Loucy (cell line): ENCODE data around the gene GIPC1.
A peak's percentile ranks its signal among the peaks of the same experiment; 100 is the strongest.

ENCODE experiments used
- H2AFZ ChIP-seq: fragments of 200-600 bp; sonication (generic); 2 replicates; pipeline ENCODE4 v1.6.0; 2016; ENCODE audit warnings: antibody characterized with exemption, mild to moderate bottlenecking, low read length, moderate library complexity
- H3F3A ChIP-seq: fragments of 200-600 bp; 2 replicates; pipeline ENCODE4 v1.6.0; 2016; ENCODE audit warnings: antibody characterized with exemption, low read depth, mild to moderate bottlenecking
- H3K27me3 ChIP-seq: fragments of 200-600 bp; sonication (generic); 2 replicates; pipeline ENCODE4 v1.6.1; 2014; ENCODE audit warnings: low read length, mild to moderate bottlenecking; ENCODE audit not compliant: insufficient read depth, poor library complexity, severe bottlenecking
- H3K36me3 ChIP-seq: fragments of 200-600 bp; sonication (generic); 2 replicates; pipeline ENCODE4 v1.6.1; 2016; ENCODE audit warnings: low read length; ENCODE audit not compliant: insufficient read depth
- H3K4me1 ChIP-seq: fragments of 200-600 bp; sonication (generic); 2 replicates; pipeline ENCODE4 v1.5.1; 2014; ENCODE audit warnings: low read length, mild to moderate bottlenecking; ENCODE audit not compliant: insufficient read depth, poor library complexity, severe bottlenecking
- H3K4me2 ChIP-seq: fragments of 200-600 bp; sonication (generic); 2 replicates; pipeline ENCODE4 v1.6.0; 2014; ENCODE audit warnings: antibody characterized with exemption, low read length, low read depth, mild to moderate bottlenecking; ENCODE audit not compliant: poor library complexity, severe bottlenecking
- H3K4me3 ChIP-seq: fragments of 200-600 bp; sonication (generic); 2 replicates; pipeline ENCODE4 v1.5.1; 2014; ENCODE audit warnings: low read length, mild to moderate bottlenecking, mixed read lengths; ENCODE audit not compliant: poor library complexity, severe bottlenecking
- H3K79me2 ChIP-seq: fragments of 200-600 bp; sonication (generic); 2 replicates; pipeline ENCODE4 v1.6.1; 2014; ENCODE audit warnings: low read length; ENCODE audit not compliant: insufficient read depth
- H3K9ac ChIP-seq: fragments of 200-600 bp; sonication (generic); 2 replicates; pipeline ENCODE4 v1.6.0; 2014; ENCODE audit warnings: mild to moderate bottlenecking, low read depth, low read length, moderate library complexity; ENCODE audit not compliant: poor library complexity, severe bottlenecking
- H3K9me2 ChIP-seq: fragments of 200-600 bp; sonication (generic); replicated peaks from 2 replicates; pipeline ENCODE4 v1.6.1; 2016; ENCODE audit warnings: low read depth, low read length, mixed read lengths
- H3K9me3 ChIP-seq: fragments of 200-600 bp; sonication (generic); 2 replicates; pipeline ENCODE4 v1.6.1; 2014; ENCODE audit warnings: mild to moderate bottlenecking, antibody characterized with exemption, low read length, low read depth; ENCODE audit not compliant: insufficient read depth
- H4K20me1 ChIP-seq: fragments of 200-600 bp; sonication (generic); 2 replicates; pipeline ENCODE4 v1.6.0; 2014; ENCODE audit warnings: antibody characterized with exemption, low read length, mild to moderate bottlenecking; ENCODE audit not compliant: insufficient read depth, poor library complexity, severe bottlenecking
- EZH2phosphoT487 ChIP-seq: fragments of 200-600 bp; IDR thresholded peaks from 2 replicates; pipeline ENCODE4 v1.6.1; 2018; ENCODE audit warnings: antibody characterized with exemption, mild to moderate bottlenecking, moderate library complexity, borderline replicate concordance
- TF ChIP-seq, protein P1 (sequence below): fragments of 200-600 bp; sonication (generic); conservative IDR thresholded peaks from 2 replicates; pipeline ENCODE4 v1.5.1; 2014; ENCODE audit warnings: mild to moderate bottlenecking, antibody characterized with exemption, low read length

The GIPC1 gene

DNA sequence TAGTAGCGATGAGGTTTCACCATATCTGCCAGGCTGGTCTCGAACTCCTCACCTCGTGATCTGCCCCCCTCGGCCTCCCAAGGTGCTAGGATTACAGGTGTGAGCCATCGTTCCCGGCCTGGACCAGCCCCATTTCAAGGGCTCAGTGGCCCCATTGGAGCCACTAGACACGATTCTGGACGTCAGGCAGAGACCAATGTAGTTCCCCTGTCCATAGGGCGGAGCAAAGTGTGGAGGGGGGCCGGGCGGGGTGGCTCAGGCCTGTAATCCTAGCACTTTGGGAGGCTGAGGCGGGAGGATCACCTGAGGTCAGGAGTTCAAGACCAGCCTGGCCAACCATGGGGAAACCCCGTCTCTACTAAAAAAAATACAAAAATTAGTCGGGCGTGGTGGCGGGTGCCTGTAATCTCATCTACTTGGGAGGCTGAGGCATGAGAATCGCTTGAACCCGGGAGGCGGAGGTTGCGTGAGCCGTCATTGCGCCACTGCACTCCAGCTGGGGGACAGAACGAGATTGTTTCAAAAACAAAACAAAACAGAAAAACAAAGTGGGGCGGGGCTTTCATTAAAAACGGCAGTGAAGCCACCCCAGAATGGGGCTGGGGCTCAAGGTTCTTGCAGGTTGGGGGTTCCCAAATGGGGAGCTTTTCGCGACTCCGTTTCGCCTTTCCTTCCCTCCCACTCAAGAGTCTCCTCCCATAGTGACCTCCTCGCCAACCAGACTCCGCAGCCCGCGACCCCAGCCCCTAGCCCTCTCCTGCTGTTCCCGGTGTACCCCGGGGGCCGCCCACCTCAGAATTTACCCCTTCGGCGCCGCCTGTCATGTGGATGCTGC lies 32.7 kb upstream of the GIPC1 start:
- Histone ChIP-seq H3K4me3 (peak overlapping the region; percentile 89), H3K79me2 (peaks cover 38% of the 10 kb centered on the region), H3K9ac (peak overlapping the region; percentile 61), H3K4me2 (peak overlapping the region; percentile 68), H3K9me3 (no peaks in the 10 kb centered on the region), H3K27me3 (no peaks in the 10 kb centered on the region), H3K9me2 (no peaks in the 10 kb centered on the region), H3K36me3 (no peaks in the 10 kb centered on the region), H3K4me1 (peaks cover 12% of the 10 kb centered on the region), H3F3A (no peaks in the 10 kb centered on the region), H2AFZ (peak overlapping the region; percentile 81), H4K20me1 (peaks cover 13% of the 10 kb centered on the region)
- TF ChIP-seq, protein P1, sequence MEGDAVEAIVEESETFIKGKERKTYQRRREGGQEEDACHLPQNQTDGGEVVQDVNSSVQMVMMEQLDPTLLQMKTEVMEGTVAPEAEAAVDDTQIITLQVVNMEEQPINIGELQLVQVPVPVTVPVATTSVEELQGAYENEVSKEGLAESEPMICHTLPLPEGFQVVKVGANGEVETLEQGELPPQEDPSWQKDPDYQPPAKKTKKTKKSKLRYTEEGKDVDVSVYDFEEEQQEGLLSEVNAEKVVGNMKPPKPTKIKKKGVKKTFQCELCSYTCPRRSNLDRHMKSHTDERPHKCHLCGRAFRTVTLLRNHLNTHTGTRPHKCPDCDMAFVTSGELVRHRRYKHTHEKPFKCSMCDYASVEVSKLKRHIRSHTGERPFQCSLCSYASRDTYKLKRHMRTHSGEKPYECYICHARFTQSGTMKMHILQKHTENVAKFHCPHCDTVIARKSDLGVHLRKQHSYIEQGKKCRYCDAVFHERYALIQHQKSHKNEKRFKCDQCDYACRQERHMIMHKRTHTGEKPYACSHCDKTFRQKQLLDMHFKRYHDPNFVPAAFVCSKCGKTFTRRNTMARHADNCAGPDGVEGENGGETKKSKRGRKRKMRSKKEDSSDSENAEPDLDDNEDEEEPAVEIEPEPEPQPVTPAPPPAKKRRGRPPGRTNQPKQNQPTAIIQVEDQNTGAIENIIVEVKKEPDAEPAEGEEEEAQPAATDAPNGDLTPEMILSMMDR: no peak
- no peak for TF ChIP-seq EZH2phosphoT487

DNA sequence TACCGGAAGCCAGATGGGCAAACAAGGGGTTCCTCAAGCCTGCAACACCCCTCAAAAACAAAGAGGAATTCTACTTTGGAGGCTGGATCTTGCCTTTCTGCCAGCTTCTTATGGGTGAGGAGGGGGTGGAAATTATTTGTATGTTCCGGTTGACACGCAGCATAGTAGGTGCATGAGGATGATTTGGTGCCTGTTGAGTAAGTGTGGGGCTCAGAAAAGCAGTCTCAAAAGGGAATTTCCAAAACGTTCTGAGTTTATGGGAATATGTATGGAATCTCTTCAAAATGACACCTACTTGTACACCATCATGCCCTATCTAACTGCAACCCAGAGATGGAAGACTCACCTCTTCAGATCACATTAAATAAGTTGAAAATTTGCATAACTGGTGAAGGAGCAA lies 30.5 kb upstream of the GIPC1 start:
- Histone ChIP-seq H3K4me2 (no peak overlapping the region), H3K4me1 (peaks cover 28% of the 10 kb centered on the region), H3K9me3 (no peaks in the 10 kb centered on the region), H3F3A (no peaks in the 10 kb centered on the region), H4K20me1 (peaks cover 11% of the 10 kb centered on the region), H3K79me2 (peaks cover 17% of the 10 kb centered on the region), H3K4me3 (no peak overlapping the region), H3K27me3 (no peaks in the 10 kb centered on the region), H3K36me3 (no peaks in the 10 kb centered on the region), H2AFZ (no peak overlapping the region), H3K9ac (no peak overlapping the region), H3K9me2 (no peaks in the 10 kb centered on the region)
- no peak for TF ChIP-seq EZH2phosphoT487
- TF ChIP-seq, protein P1: no peak

- Histone ChIP-seq H3K9me3 (no peaks in the 10 kb centered on the region), H3K9ac (no peak overlapping the region)
Measured at GRCh38 chr19:14525729-14526128, 29.8 kb upstream of the GIPC1 start.

More at GRCh38 chr19:14525729-14526128, 29.8 kb upstream of the GIPC1 start:
- no peaks in the 10 kb centered on the region for H3K36me3 ChIP-seq
- no peak overlapping the region for H2AFZ ChIP-seq
- H4K20me1 ChIP-seq: peaks cover 9% of the 10 kb centered on the region
- H3K4me1 ChIP-seq: peaks cover 26% of the 10 kb centered on the region
- H3K9me2 ChIP-seq: no peaks in the 10 kb centered on the region
- H3K4me3 ChIP-seq: no peak overlapping the region
- H3F3A ChIP-seq: no peaks in the 10 kb centered on the region
- H3K4me2 ChIP-seq: no peak overlapping the region
- TF ChIP-seq, protein P1: no peak
- TF ChIP-seq EZH2phosphoT487: no peak
- peaks cover 10% of the 10 kb centered on the region for H3K79me2 ChIP-seq
- H3K27me3 ChIP-seq: no peaks in the 10 kb centered on the region
